H1 (cell line): Measurements from ENCODE around the gene PSMB1. TPM values are rescaled to one million over a fixed set of nuclear protein-coding genes. Genes with fewer than 3 reads are reported as not detected.

Experiments used
- CTCF ChIA-PET: fragments of 300-600 bp; sonication (Branson Sonifier 250); formaldehyde crosslinking; loops from one replicate; lab custom pipeline; 2021; ENCODE audit not compliant: partially characterized antibody; lab: Charles Lee
- POLR2A ChIA-PET: fragments of 300-600 bp; sonication (Branson Sonifier 250); formaldehyde crosslinking; loops from one replicate; lab custom pipeline; 2021; ENCODE audit warnings: inconsistent platforms; ENCODE audit not compliant: partially characterized antibody; lab: Charles Lee
- DNase-seq, 2 experiments: peaks; one replicate each; pipeline versions ENCODE4 v3.0.0 to v3.0.0-alpha.2; 2010 to 2022; ENCODE audit warnings: low spot score in 2 of 2, low read depth in 1 of 2, mixed read lengths in 1 of 2
- FAIRE-seq: peaks from 2 replicates; lab custom pipeline; 2011; peaks lifted over from hg19 to GRCh38; lab: Jason Lieb, UNC
- H2AFZ ChIP-seq: 2 replicates; pipeline ENCODE4 v1.8.1; 2012; ENCODE audit warnings: low read length, inconsistent platforms
- H2AK5ac ChIP-seq: 2 replicates; pipeline ENCODE4 v1.6.1; 2013; ENCODE audit warnings: low read depth, low read length
- H2BK120ac ChIP-seq: replicated peaks from 2 replicates; pipeline ENCODE3; 2013; ENCODE audit warnings: low read depth, low read length, inconsistent platforms
- H2BK12ac ChIP-seq: 2 replicates; pipeline ENCODE4 v1.6.1; 2013; ENCODE audit warnings: low read depth, low read length
- H2BK15ac ChIP-seq: 2 replicates; pipeline ENCODE4 v1.6.1; 2013; ENCODE audit warnings: low read length
- H2BK20ac ChIP-seq: 2 replicates; pipeline ENCODE4 v1.6.1; 2013; ENCODE audit warnings: low read length
- H2BK5ac ChIP-seq: 2 replicates; pipeline ENCODE4 v1.6.1; 2013; ENCODE audit warnings: low read depth, low read length
- H3K14ac ChIP-seq: 2 replicates; pipeline ENCODE4 v1.6.1; 2013; ENCODE audit warnings: inconsistent platforms; ENCODE audit not compliant: insufficient read length
- H3K18ac ChIP-seq: 2 replicates; pipeline ENCODE4 v1.6.1; 2013; ENCODE audit warnings: low read length; ENCODE audit errors: extremely low read depth
- H3K23ac ChIP-seq: 2 replicates; pipeline ENCODE4 v1.6.1; 2013; ENCODE audit warnings: inconsistent platforms; ENCODE audit not compliant: insufficient read length
- H3K23me2 ChIP-seq: 2 replicates; pipeline ENCODE4 v1.6.1; 2013; ENCODE audit warnings: low read depth, low read length
- H3K27ac ChIP-seq: 2 replicates; pipeline ENCODE4 v1.6.1; 2011; ENCODE audit warnings: low read depth, low read length, inconsistent platforms
- H3K27me3 ChIP-seq, 4 experiments: replicated peaks in 1 of 4; 1 replicate in 1 of 4; 2 replicates in 3 of 4; pipeline versions ENCODE4 v1.6.1 to v1.8.1; 2011 to 2013; ENCODE audit warnings: low read length in 3 of 4, mild to moderate bottlenecking in 3 of 4, inconsistent platforms in 2 of 4, mixed read lengths in 2 of 4, moderate library complexity in 1 of 4; ENCODE audit not compliant: control insufficient read depth in 3 of 4, insufficient read depth in 3 of 4; ENCODE audit errors: extremely low read depth in 1 of 4
- H3K36me3 ChIP-seq, 4 experiments: 2 replicates each; pipeline versions ENCODE4 v1.6.1 to v1.8.1; 2011 to 2013; ENCODE audit warnings: mild to moderate bottlenecking in 4 of 4, low read length in 3 of 4, moderate library complexity in 2 of 4, control low read depth in 1 of 4, inconsistent platforms in 1 of 4; ENCODE audit not compliant: insufficient read depth in 4 of 4, control insufficient read depth in 2 of 4
- H3K4ac ChIP-seq: replicated peaks from 2 replicates; pipeline ENCODE3; 2013; ENCODE audit warnings: low read length, low read depth, mixed read lengths, inconsistent platforms; ENCODE audit not compliant: insufficient read length
- H3K4me1 ChIP-seq, 4 experiments: replicated peaks in 1 of 4; 1 replicate in 1 of 4; 2 replicates in 3 of 4; pipeline versions ENCODE4 v1.6.1 to v1.8.1; 2011 to 2013; ENCODE audit warnings: low read length in 3 of 4, inconsistent platforms in 2 of 4, mixed read lengths in 1 of 4; ENCODE audit not compliant: insufficient read depth in 4 of 4, control insufficient read depth in 3 of 4
- H3K4me2 ChIP-seq, 2 experiments: 2 replicates each; pipeline versions ENCODE4 v1.6.1 to v1.8.1; 2011 to 2013; ENCODE audit warnings: low read depth in 2 of 2, low read length in 2 of 2, control low read depth in 1 of 2, inconsistent platforms in 1 of 2, mild to moderate bottlenecking in 1 of 2; ENCODE audit not compliant: insufficient read depth in 1 of 2
- H3K4me3 ChIP-seq, 4 experiments: fragments of 200-600, 300-600 bp in 1 of 4; sonication (generic), shearing (Covaris generic), sonication (Bioruptor Twin) in 1 of 4; 2 replicates each; pipeline versions ENCODE4 v1.5.1 to v1.8.1; 2011 to 2016; ENCODE audit warnings: low read length in 4 of 4, low read depth in 3 of 4, control low read depth in 2 of 4, inconsistent platforms in 2 of 4, mild to moderate bottlenecking in 2 of 4, mixed read lengths in 1 of 4, moderate library complexity in 1 of 4; ENCODE audit not compliant: insufficient read depth in 2 of 4; ENCODE audit errors: extremely low read depth in 1 of 4
- H3K56ac ChIP-seq: replicated peaks from 2 replicates; pipeline ENCODE3; 2013; ENCODE audit warnings: low read depth, mild to moderate bottlenecking, mixed read lengths, low read length, inconsistent platforms; ENCODE audit not compliant: insufficient read length
- H3K79me1 ChIP-seq: 2 replicates; pipeline ENCODE4 v1.6.1; 2013; ENCODE audit warnings: low read depth, low read length, control low read depth
- H3K79me2 ChIP-seq, 2 experiments: 2 replicates each; pipeline versions ENCODE4 v1.6.1 to v1.8.1; 2012 to 2013; ENCODE audit warnings: low read length in 2 of 2, mild to moderate bottlenecking in 2 of 2, inconsistent platforms in 1 of 2; ENCODE audit not compliant: insufficient read depth in 2 of 2, control insufficient read depth in 1 of 2
- H3K9ac ChIP-seq, 4 experiments: replicated peaks in 1 of 4; 1 replicate in 1 of 4; 2 replicates in 3 of 4; pipeline versions ENCODE4 v1.6.1 to v1.8.1; 2011 to 2013; ENCODE audit warnings: low read depth in 3 of 4, low read length in 3 of 4, control low read depth in 2 of 4, mild to moderate bottlenecking in 2 of 4, moderate library complexity in 2 of 4, inconsistent platforms in 1 of 4; ENCODE audit errors: extremely low read depth in 1 of 4
- H3K9me3 ChIP-seq, 2 experiments: 2 replicates each; pipeline versions ENCODE4 v1.6.1 to v1.8.1; 2012 to 2013; ENCODE audit warnings: mild to moderate bottlenecking in 2 of 2, moderate library complexity in 2 of 2, control low read depth in 1 of 2, inconsistent platforms in 1 of 2, low read depth in 1 of 2, low read length in 1 of 2, mixed read lengths in 1 of 2; ENCODE audit not compliant: insufficient read depth in 2 of 2
- H4K20me1 ChIP-seq, 2 experiments: replicated peaks in 1 of 2; 2 replicates each; pipeline versions ENCODE3 to v1.8.1; 2011 to 2013; ENCODE audit warnings: inconsistent platforms in 2 of 2, low read length in 2 of 2, mild to moderate bottlenecking in 1 of 2; ENCODE audit not compliant: insufficient read depth in 2 of 2, control insufficient read depth in 1 of 2
- H4K5ac ChIP-seq: 2 replicates; pipeline ENCODE4 v1.6.1; 2013; ENCODE audit warnings: low read length, low read depth, mixed read lengths, inconsistent platforms; ENCODE audit not compliant: insufficient read length
- H4K8ac ChIP-seq: 2 replicates; pipeline ENCODE4 v1.8.0; 2013; ENCODE audit warnings: mild to moderate bottlenecking, moderate library complexity, low read length, inconsistent platforms; ENCODE audit not compliant: insufficient read depth; ENCODE audit errors: extremely low read depth
- H4K91ac ChIP-seq: replicated peaks from 2 replicates; pipeline ENCODE3; 2013; ENCODE audit warnings: low read length, mixed read lengths, inconsistent platforms; ENCODE audit not compliant: insufficient read length
- BACH1 ChIP-seq: IDR thresholded peaks from 2 replicates; pipeline ENCODE4 v1.6.1; 2012; ENCODE audit warnings: low read length, improper control_type of control experiment
- BCL11A ChIP-seq, 2 experiments: IDR thresholded peaks; one replicate each; pipeline ENCODE4 v1.6.1; 2011; ENCODE audit warnings: low read depth in 2 of 2, low read length in 2 of 2, mild to moderate bottlenecking in 2 of 2
- CBX8 ChIP-seq: fragments of 300-800, 300-1000 bp; sonication (generic); IDR thresholded peaks from 2 replicates; pipeline ENCODE4 v1.7.1; 2016; ENCODE audit warnings: low read depth, low read length, borderline replicate concordance
- CHD2 ChIP-seq: IDR thresholded peaks from 2 replicates; pipeline ENCODE4 v1.6.1; 2012; ENCODE audit warnings: low read length, improper control_type of control experiment
- EP300 ChIP-seq, 2 experiments: IDR thresholded peaks; 1 replicate in 1 of 2; 2 replicates in 1 of 2; pipeline ENCODE4 v1.6.1; 2011 to 2012; ENCODE audit warnings: low read depth in 2 of 2, low read length in 2 of 2, mild to moderate bottlenecking in 2 of 2, borderline replicate concordance in 1 of 2, inconsistent platforms in 1 of 2, moderate library complexity in 1 of 2
- FOSL1 ChIP-seq: IDR thresholded peaks from 2 replicates; pipeline ENCODE4 v1.6.1; 2011; ENCODE audit warnings: mild to moderate bottlenecking, low read depth, low read length, moderate library complexity; ENCODE audit not compliant: insufficient read depth
- HDAC6 ChIP-seq: IDR thresholded peaks from one replicate; pipeline ENCODE4 v1.7.1; 2012; ENCODE audit warnings: low read depth, mild to moderate bottlenecking, inconsistent platforms, low read length, moderate library complexity
- JUND ChIP-seq: IDR thresholded peaks from 2 replicates; pipeline ENCODE4 v1.6.1; 2011; ENCODE audit warnings: mild to moderate bottlenecking, improper control_type of control experiment, low read length
- KDM5A ChIP-seq: fragments of 200-600 bp; IDR thresholded peaks from 2 replicates; pipeline ENCODE4 v1.7.1; 2012; ENCODE audit warnings: mild to moderate bottlenecking, low read length, inconsistent platforms, mixed read lengths
- SAP30 ChIP-seq: fragments of 300-600 bp; sonication (generic); IDR thresholded peaks from 2 replicates; pipeline ENCODE4 v1.7.1; 2012; ENCODE audit warnings: low read length, moderate library complexity, mild to moderate bottlenecking, inconsistent platforms; ENCODE audit not compliant: insufficient read depth, insufficient replicate concordance
- TAF1 ChIP-seq: IDR thresholded peaks from 2 replicates; pipeline ENCODE4 v1.6.1; 2011; ENCODE audit warnings: mild to moderate bottlenecking, low read depth, low read length
- TEAD4 ChIP-seq: IDR thresholded peaks from 2 replicates; pipeline ENCODE4 v1.6.1; 2012; ENCODE audit warnings: low read depth, low read length, inconsistent platforms, mixed read lengths
- WGBS, 2 experiments: shearing (Covaris generic) in 1 of 2; methylation state at CpG; one replicate each; pipeline versions ENCODE4 v1.1.6 to v1.1.7; 2013 to 2015; ENCODE audit warnings: low lambda C conversion rate in 2 of 2, mixed read lengths in 2 of 2, inconsistent platforms in 1 of 2, low coverage in 1 of 2, missing lambda C conversion rate in 1 of 2; ENCODE audit not compliant: insufficient replicate concordance in 2 of 2, insufficient coverage in 1 of 2, insufficient read length in 1 of 2; ENCODE audit errors: extremely low coverage in 1 of 2, missing lambda C conversion rate in 1 of 2; 5-methylcytosine and 5-hydroxymethylcytosine counted together
- polyA plus RNA-seq, 7 experiments: library from polyadenylated mRNA; depleted of rRNA in 3 of 7; stranded (reverse) in 5 of 7; unstranded in 2 of 7; fragments of >200 nt in 5 of 7; fragments of 200-250 nt in 2 of 7; gene quantifications; 1 replicate in 5 of 7; 2 replicates in 1 of 7; 4 replicates in 1 of 7; pipeline versions ENCODE4 v1.2.1 to v1.2.3, GENCODE V29; 2011 to 2013; ENCODE audit warnings: missing spikeins in 2 of 7, mixed read lengths in 2 of 7
- total RNA-seq: library from RNA; stranded (reverse); fragmentation: NEBNext Ultra II Directional; extraction: Animal tissue kit (Norgen Biotek cat#: 25700); gene quantifications from 2 replicates; pipeline ENCODE4 v1.2.1, GENCODE V29; 2021
- TF ChIP-seq, protein P1 (sequence below), 3 experiments: IDR thresholded peaks; 1 replicate in 2 of 3; 2 replicates in 1 of 3; pipeline versions ENCODE4 v1.5.1 to v1.6.1; 2011; ENCODE audit warnings: low read length in 3 of 3, mild to moderate bottlenecking in 3 of 3, inconsistent platforms in 2 of 3, low read depth in 1 of 3, moderate library complexity in 1 of 3; ENCODE audit not compliant: insufficient read depth in 1 of 3; ENCODE audit errors: control extremely low read depth in 1 of 3

PSMB1 gene
- total and polyA plus RNA-seq, 2 of the 8 experiments (the other 6 are each of a cell fraction or from before 2014, with no cell fraction given) = 237 to 609 TPM

DNA sequence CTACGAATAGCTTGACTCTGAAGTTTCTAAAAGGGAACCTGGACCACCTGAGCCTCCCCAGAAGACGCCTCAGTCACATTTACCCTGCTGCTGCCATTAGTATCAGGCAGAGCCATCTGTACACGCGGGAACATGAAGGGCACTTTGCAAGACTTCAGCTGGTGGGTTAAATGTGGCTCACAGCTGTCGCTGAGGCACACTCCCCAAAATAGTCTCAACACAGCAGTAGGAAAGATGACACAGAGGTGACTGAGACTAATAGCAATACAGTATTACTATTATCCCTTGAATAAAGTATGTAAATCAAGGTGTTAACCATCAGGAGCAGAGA, 29.0 kb downstream of the PSMB1 start:
- Histone ChIP-seq H3K27me3 (no peaks in the 10 kb centered on the region), H4K8ac (no peak overlapping the region), H3K23ac (no peak overlapping the region), H2AFZ (no peak overlapping the region), H2BK5ac (no peak overlapping the region), H3K4me2 (no peak overlapping the region), H3K18ac (no peak overlapping the region), H2BK20ac (no peak overlapping the region), H2BK15ac (no peak overlapping the region), H3K36me3 (no peaks in the 10 kb centered on the region; a peak in 1 of 8 replicates), H2BK12ac (no peak overlapping the region), H3K56ac (no peak overlapping the region), H3K9me3 (no peaks in the 10 kb centered on the region), H3K4me3 (no peak overlapping the region), H4K20me1 (no peaks in the 10 kb centered on the region), H3K79me2 (no peaks in the 10 kb centered on the region), H3K14ac (no peak overlapping the region), H3K23me2 (no peaks in the 10 kb centered on the region), H3K9ac (no peak overlapping the region), H3K27ac (no peak overlapping the region), H2AK5ac (no peak overlapping the region), H4K91ac (no peak overlapping the region), H2BK120ac (no peak overlapping the region), H3K4ac (no peak overlapping the region), H3K79me1 (no peaks in the 10 kb centered on the region), H4K5ac (no peak overlapping the region), H3K4me1 (no peaks in the 10 kb centered on the region)
- FAIRE-seq (no peak), DNase-seq (no peak)
- WGBS, 2 experiments = 88% methylated on average over 5 of the region's 5 CpGs; no CpG with 5 or more reads in 1 of the 2 experiments
- POLR2A ChIA-PET = no interaction called here
- CTCF ChIA-PET = interaction anchor here (0.8 to 2.0 kb wide), 8 partner anchors 13 to 734 kb away, joined by 3 to 6 read pairs (median 3); no protein-coding TSS in a partner anchor
- TF ChIP-seq, protein P1, sequence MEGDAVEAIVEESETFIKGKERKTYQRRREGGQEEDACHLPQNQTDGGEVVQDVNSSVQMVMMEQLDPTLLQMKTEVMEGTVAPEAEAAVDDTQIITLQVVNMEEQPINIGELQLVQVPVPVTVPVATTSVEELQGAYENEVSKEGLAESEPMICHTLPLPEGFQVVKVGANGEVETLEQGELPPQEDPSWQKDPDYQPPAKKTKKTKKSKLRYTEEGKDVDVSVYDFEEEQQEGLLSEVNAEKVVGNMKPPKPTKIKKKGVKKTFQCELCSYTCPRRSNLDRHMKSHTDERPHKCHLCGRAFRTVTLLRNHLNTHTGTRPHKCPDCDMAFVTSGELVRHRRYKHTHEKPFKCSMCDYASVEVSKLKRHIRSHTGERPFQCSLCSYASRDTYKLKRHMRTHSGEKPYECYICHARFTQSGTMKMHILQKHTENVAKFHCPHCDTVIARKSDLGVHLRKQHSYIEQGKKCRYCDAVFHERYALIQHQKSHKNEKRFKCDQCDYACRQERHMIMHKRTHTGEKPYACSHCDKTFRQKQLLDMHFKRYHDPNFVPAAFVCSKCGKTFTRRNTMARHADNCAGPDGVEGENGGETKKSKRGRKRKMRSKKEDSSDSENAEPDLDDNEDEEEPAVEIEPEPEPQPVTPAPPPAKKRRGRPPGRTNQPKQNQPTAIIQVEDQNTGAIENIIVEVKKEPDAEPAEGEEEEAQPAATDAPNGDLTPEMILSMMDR (IDR thresholded peaks at IDR 0.05; ENCODE audit: control extremely low read depth in 1 of 3, insufficient read depth in 1 of 3, low read depth in 1 of 3, low read length in 3 of 3) = no peak
- no peak for TF ChIP-seq BCL11A (IDR thresholded peaks at IDR 0.05; ENCODE audit: low read depth in 2 of 2, low read length in 2 of 2)
- no peak for TF ChIP-seq TAF1
- TF ChIP-seq EP300 (IDR thresholded peaks at IDR 0.05; ENCODE audit: borderline replicate concordance in 1 of 2, low read depth in 2 of 2, low read length in 2 of 2) = no peak
- no peak for TF ChIP-seq SAP30
- TF ChIP-seq JUND = no peak
- no peak for TF ChIP-seq BACH1
- no peak for TF ChIP-seq TEAD4
- TF ChIP-seq HDAC6 = no peak
- no peak for TF ChIP-seq CHD2
- TF ChIP-seq CBX8 = no peak
- TF ChIP-seq KDM5A = no peak
- no peak for TF ChIP-seq FOSL1
